GM21717 (cell line): ENCODE results near the gene PLIN1.

Source experiments
- ATAC-seq: cut with Tn5 transposase; IDR thresholded peaks from one replicate; pipeline ENCODE4 v1.9.1; 2021; ENCODE audit warnings: mild to moderate bottlenecking, moderate library complexity; ENCODE audit not compliant: unreplicated experiment

PLIN1 gene

GRCh38 chr15:89654847-89655805 is 24.0 kb downstream of the PLIN1 start, which contains the start of gene KIF7:
Gene KIF7 (minus strand): TSS chr15:89655467. CDS start chr15:89652930, 2,537 bp downstream.
- ATAC-seq = no peak

GRCh38 chr15:89654301-89654761 is 24.8 kb downstream of the PLIN1 start:
- ATAC-seq = no peak

- no peak for ATAC-seq
These were observed 25.6 kb downstream of the PLIN1 start for GRCh38 chr15:89653578-89653977.

- no peak for ATAC-seq
These were observed 26.5 kb downstream of the PLIN1 start for GRCh38 chr15:89652666-89653065.

DNA sequence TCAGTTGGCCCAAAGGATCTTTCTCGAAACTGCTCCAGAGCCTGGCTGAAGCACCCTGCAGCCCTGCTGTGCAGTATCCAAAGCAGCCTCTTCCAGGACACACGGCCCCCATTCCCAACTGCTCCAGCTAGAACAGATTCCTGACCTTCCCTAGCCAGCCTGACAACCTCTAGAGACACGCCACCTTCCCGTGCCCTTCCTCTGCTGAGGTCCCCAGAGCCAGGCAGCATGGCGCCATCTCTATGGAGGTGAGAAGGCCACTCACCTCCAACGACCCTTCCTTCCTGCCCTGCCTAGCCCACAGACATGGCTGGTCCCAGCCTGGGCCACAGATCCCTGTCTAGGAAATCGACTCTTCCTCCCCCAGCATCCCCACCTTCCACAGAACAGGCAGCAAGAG is 27.0 kb downstream of the PLIN1 start:
- no peak for ATAC-seq

DNA sequence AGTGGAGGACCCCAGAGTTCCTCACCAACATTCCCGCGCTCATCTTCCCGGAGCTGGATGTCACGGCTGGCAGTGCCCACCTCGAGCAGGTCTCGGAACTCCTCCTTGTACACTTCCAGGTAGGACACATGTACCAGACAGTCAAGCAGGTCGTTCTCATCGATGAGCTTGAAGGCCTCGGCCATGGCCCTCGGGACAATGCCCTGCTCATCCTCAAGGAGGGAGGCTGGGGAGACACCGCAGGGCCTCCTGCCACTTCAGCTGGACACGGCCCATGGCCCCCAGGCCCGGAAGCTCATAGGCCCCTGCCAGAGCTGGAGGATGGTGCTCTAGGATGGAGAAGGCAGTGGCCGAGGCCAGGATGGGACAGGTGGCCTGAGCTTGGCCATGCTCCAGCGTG is 29.5 kb downstream of the PLIN1 start:
- no peak for ATAC-seq

DNA sequence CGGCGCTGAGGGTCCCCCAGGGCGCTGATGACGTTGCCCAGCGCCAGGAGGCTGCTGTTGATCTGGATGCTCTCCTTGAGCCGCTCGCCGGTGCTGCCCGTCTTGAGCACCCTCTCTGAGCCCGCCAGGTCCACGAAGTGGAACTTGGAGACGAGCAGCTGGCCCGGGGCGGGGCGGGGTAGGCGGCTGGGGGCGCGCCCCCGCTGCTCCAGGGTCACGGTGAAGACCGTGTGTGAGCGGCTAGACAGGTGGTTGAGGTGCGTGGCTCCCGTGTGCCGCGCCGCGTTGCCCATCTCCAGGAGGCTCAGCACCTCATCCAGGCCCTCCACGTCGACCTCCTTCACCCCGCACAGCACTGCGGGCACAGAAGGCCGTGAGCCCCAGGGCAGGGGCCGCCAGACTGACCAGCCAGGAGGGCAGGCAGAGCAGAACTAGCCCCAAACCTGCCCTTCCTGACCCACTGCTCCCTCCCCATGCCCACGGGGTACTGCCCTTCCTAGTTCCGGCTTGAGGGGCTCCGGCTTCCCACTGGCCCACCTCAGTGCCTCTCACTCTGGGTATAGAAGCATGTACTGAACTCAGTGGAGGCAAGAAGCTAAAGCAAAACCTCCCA is 30.0 kb downstream of the PLIN1 start:
- ATAC-seq = no peak

GRCh38 chr15:89648106-89649012 is 30.8 kb downstream of the PLIN1 start:
- ATAC-seq = no peak

- no peak for ATAC-seq
These were observed 31.8 kb downstream of the PLIN1 start for GRCh38 chr15:89647191-89647851.

GRCh38 chr15:89646416-89647141 is 32.6 kb downstream of the PLIN1 start:
- no peak for ATAC-seq

DNA sequence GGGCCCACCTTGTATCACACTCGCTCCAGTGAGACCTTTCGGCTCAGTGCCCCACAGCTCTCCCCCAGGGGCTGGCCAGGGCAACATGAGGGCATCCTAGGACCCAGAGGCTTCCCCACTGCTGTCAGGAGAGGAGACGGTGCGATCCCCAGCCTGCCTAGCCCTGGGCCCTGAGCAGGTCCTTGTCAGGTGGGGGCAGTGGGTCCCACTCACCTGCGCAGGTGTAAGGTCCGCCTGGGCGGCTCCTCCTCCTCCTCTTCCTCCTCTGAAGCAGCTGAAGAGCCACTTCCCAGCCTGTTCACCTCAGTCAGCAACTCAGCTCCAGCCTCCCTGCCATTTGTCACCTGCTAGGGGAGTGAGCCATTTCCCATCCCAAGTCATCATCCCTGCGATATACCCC is 33.5 kb downstream of the PLIN1 start:
- no peak for ATAC-seq

GRCh38 chr15:89642106-89642505 is 37.1 kb downstream of the PLIN1 start:
- no peak for ATAC-seq

DNA sequence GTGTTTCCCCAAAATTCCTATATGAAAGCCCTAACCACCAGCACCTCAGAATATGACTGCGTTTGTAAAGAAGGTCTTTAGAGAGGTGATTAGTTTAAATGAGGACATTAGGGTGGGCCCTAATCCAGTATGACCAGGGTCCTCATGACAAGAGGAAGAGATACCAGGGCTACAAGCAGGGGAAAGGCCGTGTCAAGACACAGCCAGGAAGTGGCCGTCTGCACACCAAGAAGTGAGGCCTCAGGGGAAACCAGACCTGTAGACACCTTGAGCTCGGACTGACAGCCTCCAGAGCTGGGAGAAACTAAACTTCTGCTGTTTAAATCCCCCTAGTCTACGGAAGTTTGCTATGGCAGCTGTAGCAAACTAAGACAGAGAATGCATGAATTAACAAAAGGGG is 38.1 kb downstream of the PLIN1 start:
- no peak for ATAC-seq

GRCh38 chr15:89640245-89640644 is 38.9 kb downstream of the PLIN1 start:
- no peak for ATAC-seq

DNA sequence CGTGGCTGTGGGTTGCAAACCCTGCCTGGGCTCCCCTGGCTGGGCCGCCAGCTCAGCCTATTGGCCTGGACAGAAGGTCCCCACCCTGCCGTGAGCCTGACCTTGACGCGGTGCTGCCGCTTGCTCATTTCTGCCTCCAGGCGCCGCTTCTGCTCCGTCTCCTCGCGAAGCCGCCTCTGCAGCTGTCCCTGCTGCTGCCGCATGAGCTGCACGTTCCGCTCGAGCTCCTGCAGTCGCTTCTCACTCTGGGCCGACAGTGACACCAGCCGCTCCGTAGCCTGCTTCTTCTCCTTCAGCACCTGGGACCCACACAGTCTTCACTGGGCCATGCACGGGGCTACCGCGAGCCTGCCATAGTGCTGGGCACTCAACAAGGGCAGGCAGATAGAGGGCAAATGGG is 45.6 kb downstream of the PLIN1 start:
- ATAC-seq = no peak

GRCh38 chr15:89632563-89633430 is 46.4 kb downstream of the PLIN1 start:
- no peak for ATAC-seq

DNA sequence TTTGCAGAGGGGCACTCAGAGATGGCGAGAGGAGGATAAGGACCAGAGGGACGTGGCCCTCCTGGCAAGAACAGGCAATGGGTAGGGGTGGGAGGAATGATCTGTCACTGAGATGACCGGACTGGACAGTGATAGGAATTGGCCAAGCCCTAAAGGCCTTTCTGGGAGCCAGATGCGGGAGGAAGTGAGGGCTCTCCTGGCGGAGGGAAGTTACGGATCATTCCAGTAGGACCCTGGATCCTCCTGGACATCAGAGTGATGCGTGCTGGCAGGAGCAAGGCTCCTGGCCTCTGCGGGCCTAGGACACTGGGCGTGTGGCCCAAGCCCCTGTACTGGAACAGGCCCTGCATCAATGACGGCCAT is 47.3 kb downstream of the PLIN1 start:
- ATAC-seq = no peak

DNA sequence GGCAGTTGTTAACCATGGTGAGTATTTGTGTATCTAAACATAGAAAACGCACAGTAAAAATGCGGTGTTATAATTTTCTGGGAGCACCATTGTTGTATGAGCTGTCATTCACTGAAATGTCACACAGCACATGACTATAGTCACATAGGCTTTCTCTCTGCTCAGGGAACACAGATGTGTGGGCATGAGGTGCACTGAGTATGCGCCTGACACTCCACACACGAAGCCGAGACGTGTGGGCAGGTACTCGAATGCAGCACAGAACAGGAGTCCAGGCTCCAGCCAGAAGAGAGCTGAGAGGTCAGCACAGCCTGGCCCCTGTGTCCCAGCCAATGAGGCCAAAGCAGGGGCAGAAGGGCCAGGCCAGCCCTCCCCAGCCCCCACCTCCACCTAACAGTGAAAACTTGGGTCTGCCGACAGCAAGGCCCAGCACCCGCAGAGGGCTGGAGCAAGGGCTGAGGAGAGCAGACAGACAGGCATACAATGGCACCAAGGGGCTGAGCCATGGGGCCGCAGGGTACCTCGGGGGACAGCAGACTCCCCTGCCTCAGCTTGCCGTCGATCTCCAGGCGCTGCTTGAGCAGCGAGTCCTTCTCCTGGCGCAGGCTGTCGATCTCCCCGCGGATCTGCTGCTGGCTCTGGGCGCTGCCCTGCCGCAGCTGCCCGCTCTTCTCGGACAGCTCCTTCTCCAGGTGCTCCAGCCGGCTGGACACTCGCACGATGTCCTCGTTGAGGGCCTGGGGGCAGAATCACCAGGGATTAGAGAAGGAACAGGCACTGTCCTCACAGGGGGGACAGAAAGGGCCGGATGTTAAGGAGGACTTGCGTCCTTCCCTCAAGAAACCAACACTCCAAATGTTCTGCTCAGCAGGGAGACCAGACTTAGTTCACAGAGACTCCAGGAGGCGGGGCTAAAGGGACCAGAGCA is 47.9 kb downstream of the PLIN1 start:
- ATAC-seq = no peak
